ENCODE measurements around the gene ZNF622. TPM values are rescaled to one million over a fixed set of nuclear protein-coding genes. Genes with fewer than 3 reads are reported as not detected.
"Not testable (repeated sequence)": the region's sequence is repeated elsewhere in the genome, so short reads cannot be mapped to it uniquely, and the experiment has no call there.

Gene ZNF622
- total RNA-seq, 1 donor from 2014 or later = 24.2 TPM

DNA sequence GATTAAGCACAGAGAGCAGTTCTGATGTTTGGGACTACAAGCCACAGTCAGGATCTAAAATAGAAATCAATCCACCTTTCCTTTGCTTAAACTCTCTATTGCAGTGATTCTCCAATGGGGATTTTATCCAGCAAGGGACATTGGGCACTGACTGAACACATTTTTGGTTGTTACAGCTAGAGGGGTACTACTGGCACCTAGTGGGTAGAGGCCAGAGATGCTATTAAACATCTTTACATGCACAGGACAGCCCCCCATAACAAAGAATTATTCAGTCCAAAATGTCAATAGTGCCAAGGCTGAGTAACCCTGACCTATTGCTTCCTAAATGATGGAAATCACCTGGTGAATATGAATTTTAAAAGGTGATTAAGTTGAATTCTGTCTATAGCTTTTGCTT is 12.0 kb downstream of the ZNF622 start:
- no peaks in the 10 kb centered on the region for H3K9me3 Mint-ChIP-seq
- TF ChIP-seq, protein P1, sequence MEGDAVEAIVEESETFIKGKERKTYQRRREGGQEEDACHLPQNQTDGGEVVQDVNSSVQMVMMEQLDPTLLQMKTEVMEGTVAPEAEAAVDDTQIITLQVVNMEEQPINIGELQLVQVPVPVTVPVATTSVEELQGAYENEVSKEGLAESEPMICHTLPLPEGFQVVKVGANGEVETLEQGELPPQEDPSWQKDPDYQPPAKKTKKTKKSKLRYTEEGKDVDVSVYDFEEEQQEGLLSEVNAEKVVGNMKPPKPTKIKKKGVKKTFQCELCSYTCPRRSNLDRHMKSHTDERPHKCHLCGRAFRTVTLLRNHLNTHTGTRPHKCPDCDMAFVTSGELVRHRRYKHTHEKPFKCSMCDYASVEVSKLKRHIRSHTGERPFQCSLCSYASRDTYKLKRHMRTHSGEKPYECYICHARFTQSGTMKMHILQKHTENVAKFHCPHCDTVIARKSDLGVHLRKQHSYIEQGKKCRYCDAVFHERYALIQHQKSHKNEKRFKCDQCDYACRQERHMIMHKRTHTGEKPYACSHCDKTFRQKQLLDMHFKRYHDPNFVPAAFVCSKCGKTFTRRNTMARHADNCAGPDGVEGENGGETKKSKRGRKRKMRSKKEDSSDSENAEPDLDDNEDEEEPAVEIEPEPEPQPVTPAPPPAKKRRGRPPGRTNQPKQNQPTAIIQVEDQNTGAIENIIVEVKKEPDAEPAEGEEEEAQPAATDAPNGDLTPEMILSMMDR (IDR thresholded peaks at IDR 0.05; ENCODE audit: unreplicated experiment) = no peak
- no peaks in the 10 kb centered on the region for H3K27me3 Mint-ChIP-seq (ENCODE audit: low read depth)
- no peaks in the 10 kb centered on the region for H3K4me1 Mint-ChIP-seq
- DNase-seq (ENCODE audit: low spot score in 2 of 2, unreplicated experiment in 2 of 2) = no peak
- peaks cover 43% of the 10 kb centered on the region for H3K36me3 Mint-ChIP-seq
- no peak overlapping the region for H3K27ac Mint-ChIP-seq
- H3K4me3 Mint-ChIP-seq = no peak overlapping the region

DNA sequence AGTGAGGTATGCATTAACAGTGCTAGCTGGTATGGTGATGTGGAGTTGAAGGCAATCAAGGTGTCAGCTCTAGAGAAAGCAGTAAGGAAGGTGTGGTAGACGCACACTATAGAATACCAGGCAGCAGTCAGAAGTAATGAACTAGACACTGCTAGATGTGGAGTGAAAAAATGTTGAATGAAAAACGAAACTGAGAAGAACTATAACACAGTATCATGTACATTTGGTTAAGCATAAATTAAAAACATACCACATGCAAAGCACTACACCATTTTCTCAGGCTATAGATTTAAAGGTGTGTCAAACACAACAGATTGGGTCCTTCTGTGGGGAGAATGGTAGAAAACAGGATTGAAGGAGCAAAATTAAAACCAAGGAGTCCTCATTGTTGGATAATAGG is 15.4 kb downstream of the ZNF622 start:
- Mint-ChIP-seq H3K9me3 (no peaks in the 10 kb centered on the region), H3K27me3 (ENCODE audit: low read depth) (no peaks in the 10 kb centered on the region), H3K27ac (no peak overlapping the region), H3K36me3 (peaks cover 47% of the 10 kb centered on the region), H3K4me1 (no peaks in the 10 kb centered on the region), H3K4me3 (no peak overlapping the region)
- no peak for DNase-seq (ENCODE audit: low spot score in 2 of 2, unreplicated experiment in 2 of 2)
- TF ChIP-seq, protein P1 (IDR thresholded peaks at IDR 0.05; ENCODE audit: unreplicated experiment) = no peak

DNA sequence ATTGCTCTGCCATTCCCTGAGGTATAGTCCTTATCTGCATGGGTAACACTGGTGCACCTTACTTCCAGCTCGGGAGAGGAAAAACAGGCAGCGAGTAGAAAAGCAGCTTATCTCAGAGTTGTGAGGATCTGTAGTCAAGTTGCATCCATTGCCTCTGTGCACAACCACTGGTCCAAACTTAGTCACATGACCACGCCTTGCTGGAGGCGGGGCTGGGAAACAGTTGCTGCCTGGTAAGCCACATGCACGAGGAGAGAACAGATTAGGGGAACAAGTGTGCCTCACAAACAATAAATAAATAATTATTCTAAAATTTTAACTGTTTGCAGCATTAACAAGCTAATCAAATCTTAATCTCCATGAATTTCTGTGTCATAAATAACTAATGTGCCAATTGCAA is 18.6 kb downstream of the ZNF622 start:
- Mint-ChIP-seq H3K27ac (no peak overlapping the region), H3K27me3 (ENCODE audit: low read depth) (no peaks in the 10 kb centered on the region), H3K4me3 (no peak overlapping the region), H3K36me3 (peaks cover 37% of the 10 kb centered on the region), H3K9me3 (no peaks in the 10 kb centered on the region), H3K4me1 (no peaks in the 10 kb centered on the region)
- no peak for DNase-seq (ENCODE audit: low spot score in 2 of 2, unreplicated experiment in 2 of 2)
- TF ChIP-seq, protein P1 (IDR thresholded peaks at IDR 0.05; ENCODE audit: unreplicated experiment) = no peak

DNA sequence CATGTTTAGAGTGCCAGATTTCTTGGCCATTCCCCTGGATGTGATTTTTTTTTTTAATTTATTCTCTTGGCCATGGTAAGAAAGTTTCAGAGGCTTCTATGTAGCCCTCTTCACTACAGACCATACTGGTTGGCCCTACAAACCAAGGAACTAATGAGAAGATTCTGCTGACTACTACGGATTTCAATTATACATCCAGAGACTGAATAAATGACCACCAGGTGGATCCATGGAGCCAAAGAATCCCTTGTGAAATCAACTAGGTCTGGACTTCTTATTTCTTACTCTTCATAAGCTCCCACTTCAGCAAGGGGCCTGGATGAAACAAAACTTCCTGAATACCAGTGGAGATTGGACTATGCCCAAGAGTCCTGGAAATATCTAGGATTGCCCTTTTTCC is 27.6 kb downstream of the ZNF622 start:
- Mint-ChIP-seq H3K27me3 (ENCODE audit: low read depth) (peaks cover 23% of the 10 kb centered on the region), H3K4me1 (no peaks in the 10 kb centered on the region), H3K4me3 (no peak overlapping the region), H3K27ac (no peak overlapping the region), H3K36me3 (no peaks in the 10 kb centered on the region), H3K9me3 (no peaks in the 10 kb centered on the region)
- no peak for DNase-seq (ENCODE audit: low spot score in 2 of 2, unreplicated experiment in 2 of 2)
- TF ChIP-seq, protein P1 (IDR thresholded peaks at IDR 0.05; ENCODE audit: unreplicated experiment) = no peak

DNA sequence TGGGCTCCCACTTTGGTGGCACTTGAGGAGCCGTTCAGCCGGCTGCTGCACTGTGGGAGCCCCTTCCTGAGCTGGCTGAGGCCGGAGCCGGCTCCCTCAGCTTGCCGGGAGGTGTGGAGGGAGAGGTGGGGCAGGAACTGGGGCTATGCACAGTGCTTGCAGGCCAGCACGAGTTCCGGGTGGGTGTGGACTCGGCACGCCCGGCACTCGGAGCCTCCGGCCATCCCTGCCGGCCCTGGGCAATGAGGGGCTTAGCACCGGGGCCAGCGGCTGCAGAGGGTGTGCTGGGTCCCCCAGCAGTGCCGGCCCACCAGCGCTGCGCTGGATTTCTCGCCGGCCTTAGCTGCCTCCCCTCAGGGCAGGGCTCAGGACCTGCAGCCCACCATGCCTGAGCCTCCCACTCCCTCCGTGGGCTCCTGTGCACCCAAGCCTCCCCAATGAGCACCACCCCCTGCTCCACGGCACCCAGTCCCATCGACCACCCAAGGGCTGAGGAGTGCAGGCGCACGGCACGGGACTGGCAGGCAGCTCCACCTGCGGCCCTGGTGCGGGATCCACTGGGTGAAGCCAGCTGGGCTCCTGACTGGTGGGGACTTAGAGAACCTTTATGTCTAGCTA is 29.4 kb downstream of the ZNF622 start:
- H3K27ac Mint-ChIP-seq; H3K4me1 Mint-ChIP-seq; H3K4me3 Mint-ChIP-seq; H3K9me3 Mint-ChIP-seq; H3K36me3 Mint-ChIP-seq; DNase-seq (ENCODE audit: low spot score in 2 of 2, unreplicated experiment in 2 of 2): not testable (repeated sequence)
- peaks cover 39% of the 10 kb centered on the region for H3K27me3 Mint-ChIP-seq (ENCODE audit: low read depth)

DNA sequence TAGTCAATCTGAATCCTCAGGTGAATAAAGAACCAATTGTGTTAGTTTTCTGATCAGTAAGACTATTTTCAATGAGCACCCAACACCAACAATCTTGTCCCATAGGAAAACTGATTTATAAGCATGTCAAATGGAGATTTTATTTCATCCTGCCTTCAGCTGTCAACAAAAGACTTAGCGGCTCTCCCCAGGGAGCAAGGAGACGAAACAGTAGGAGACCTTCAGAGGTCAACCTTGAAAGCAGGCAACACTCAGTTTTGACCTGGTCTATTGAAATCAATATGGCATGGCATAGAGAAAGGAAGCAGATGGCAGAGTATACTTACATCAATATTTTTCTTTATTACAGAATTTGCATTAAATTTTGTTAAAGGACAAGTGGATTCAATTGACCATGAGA is 34.1 kb downstream of the ZNF622 start:
- Mint-ChIP-seq H3K27ac (no peak overlapping the region), H3K9me3 (no peaks in the 10 kb centered on the region), H3K36me3 (no peaks in the 10 kb centered on the region), H3K27me3 (ENCODE audit: low read depth) (peaks cover 65% of the 10 kb centered on the region), H3K4me3 (no peak overlapping the region), H3K4me1 (no peaks in the 10 kb centered on the region)
- TF ChIP-seq, protein P1 (IDR thresholded peaks at IDR 0.05; ENCODE audit: unreplicated experiment) = no peak
- no peak for DNase-seq (ENCODE audit: low spot score in 2 of 2, unreplicated experiment in 2 of 2)

Data from mesothelial cell of epicardium (in vitro differentiated cells).